OCI-M1 (cell line): ENCODE measurements around the gene ALG2.

ENCODE experiments used
- DNase-seq: peaks from one replicate; lab custom pipeline; 2025; lab: John Stamatoyannopoulos, UW

Gene ALG2

DNA sequence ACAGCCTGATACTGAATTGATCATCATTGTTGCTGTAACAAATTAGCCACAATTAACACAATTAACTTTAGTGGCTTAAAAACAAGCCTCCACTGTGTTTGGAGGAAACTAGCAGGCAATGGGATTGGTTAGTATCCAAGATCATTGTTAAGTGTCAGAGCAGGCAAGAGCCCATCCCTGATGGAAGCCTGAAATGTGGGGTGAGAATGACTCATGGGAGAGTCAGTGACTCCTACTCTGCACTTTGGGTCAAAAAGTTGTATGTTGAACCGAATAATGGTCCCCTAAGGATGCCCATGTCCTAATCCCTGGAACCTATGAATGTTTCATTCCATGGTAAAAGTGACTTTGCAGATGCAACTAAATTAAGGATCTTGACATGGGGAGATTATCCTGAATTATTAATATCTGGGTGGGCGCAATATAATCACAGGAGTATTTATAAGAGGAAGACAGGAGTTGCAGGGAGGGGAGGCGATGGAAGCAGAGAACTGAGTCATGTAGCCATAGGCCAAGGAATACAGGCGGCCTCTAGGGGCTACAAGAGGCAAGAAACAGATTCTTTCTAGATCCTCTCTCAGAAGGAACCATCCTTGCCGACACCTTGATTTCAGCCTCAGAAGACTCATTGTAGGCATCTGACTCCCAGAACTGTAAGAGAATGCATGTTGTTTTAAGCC, 28.8 kb downstream of the ALG2 start:
- peak; percentile 17 for DNase-seq

DNA sequence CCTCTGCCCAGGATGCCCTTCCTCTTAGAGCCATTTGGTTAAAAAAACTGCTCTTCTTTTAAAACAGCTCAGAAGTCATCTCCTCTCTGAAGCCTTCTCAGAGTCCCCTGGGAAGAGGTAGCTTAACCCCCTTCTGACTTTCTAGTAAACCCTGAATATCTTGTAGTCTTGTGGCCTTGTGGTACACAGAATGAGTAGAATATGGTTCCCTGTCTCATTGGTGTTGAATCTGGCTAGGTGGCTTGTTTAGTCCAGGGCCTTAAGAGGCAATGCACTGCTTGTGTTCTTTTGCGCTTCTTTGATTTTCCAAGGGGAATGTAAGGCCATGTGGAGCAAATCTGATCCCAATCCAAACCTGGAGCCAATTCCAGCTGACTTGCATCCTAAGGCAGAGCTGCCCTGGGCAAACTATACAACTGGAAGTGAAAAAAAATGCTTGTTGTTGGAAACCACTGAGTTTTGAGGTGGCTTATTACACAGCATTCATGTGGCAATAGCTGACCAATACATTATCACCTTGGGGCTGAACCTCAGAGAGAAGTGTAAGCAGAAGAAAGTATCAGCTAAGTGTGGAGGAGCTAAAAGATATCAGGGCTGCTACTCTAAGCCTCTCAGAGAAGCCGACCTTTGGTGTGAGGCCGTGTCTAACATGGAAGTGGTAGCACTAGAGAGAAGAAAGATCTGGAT, 31.0 kb downstream of the ALG2 start:
- DNase-seq = no peak

DNA sequence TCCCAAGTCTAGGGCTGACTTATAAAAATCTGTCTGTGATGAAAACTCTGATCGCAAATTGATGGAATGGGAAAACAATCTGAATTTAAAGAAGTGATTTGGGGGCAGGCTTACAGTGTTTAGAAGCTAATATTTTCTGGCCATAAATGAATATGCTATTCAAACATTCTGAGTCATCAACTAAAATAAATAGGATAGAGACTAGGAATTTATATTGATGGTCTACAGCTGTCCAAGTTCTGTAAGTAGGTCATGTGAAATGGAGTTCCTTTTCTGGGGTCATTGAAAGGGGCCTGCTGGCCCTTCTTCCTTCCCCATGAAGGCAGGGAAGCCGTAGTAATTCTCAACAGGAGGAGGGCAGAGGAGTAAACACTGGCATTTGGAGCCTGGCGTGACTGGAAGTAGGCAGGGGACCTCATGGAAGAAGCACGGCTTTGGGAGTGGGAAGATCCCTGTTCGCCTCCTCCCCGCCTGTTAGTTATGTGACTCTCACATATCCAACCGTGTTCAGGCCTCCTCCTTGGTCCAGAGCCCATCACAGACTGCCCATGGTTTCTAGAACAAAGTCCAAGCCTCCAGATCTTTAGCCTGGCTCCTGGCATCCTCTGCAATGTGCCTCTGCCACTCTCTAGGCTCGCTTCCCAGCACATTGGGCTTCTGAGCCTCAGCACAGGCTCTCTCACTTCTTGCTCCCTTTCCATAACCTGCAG, 31.7 kb downstream of the ALG2 start:
- DNase-seq = no peak

DNA sequence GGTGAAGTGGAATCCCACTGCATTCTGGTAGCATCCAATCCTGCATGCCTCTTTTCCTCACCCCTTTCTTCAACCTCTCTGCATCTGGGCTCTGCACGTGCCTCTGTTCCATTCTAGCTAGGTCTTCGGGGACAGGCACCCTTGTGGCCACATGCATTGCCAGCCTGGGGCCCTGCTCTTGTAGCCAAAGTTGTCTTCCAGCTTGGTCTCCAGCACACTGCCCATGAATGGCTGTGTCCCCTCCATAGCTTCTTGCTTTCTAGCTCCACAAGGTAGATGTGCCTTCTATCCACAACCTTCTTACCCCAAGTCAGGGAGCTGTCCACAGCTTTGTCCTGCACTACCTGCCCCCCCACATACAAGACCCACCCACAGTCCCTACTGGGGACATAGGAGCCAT, 32.6 kb downstream of the ALG2 start:
- no peak for DNase-seq

DNA sequence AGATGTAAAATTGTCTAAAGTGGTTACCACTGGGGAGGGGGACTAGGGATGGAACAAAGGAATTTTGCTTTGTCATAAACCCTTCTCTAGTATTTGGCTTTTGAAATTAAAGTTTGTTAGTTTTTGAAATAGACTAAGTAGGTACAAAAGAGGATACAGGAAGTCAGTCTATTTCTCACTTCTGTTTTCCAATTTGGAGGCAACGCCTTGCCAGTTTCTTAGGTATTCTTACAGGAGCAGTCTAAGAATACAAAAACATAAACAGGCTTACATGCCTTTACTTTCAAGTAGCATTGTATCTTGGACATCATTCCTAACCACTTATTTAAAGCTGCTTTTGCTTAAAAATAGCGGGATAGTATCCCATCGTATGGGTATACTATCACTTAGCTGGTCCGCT, 34.4 kb downstream of the ALG2 start:
- DNase-seq = no peak

DNA sequence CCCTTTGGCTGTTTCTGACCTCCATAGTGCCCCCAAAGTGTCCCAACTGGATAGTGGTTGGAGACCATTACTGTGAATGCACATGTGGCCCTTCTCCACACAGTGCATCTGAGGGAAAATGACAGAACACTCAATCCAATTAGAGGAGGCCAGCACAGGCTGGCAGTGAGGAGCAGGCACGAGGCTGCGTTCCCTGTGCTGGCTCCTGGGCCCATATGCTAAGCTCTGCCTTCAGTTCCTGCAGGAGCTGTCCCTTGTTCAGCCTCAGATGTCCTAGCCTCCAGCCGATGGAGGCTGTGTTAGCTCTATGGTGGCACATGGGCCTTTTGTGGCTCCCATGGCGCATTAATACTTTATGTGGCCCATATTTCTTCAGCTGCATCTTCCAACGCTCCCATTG, 35.8 kb downstream of the ALG2 start:
- DNase-seq = no peak

DNA sequence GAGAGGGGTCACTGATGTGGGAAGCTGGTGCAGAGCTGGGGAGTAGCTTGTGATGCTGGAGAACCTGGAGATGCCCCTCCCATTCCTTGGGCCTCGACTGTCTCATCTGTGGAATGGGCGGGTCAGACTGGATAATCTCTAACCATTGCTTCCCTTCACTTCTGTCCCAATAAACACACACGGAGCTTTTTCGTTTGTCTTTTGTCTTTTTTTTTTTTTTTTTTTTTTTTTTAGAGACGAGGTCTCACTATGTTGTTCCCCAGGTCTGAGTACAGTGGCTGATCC, 36.5 kb downstream of the ALG2 start:
- DNase-seq = no peak

DNA sequence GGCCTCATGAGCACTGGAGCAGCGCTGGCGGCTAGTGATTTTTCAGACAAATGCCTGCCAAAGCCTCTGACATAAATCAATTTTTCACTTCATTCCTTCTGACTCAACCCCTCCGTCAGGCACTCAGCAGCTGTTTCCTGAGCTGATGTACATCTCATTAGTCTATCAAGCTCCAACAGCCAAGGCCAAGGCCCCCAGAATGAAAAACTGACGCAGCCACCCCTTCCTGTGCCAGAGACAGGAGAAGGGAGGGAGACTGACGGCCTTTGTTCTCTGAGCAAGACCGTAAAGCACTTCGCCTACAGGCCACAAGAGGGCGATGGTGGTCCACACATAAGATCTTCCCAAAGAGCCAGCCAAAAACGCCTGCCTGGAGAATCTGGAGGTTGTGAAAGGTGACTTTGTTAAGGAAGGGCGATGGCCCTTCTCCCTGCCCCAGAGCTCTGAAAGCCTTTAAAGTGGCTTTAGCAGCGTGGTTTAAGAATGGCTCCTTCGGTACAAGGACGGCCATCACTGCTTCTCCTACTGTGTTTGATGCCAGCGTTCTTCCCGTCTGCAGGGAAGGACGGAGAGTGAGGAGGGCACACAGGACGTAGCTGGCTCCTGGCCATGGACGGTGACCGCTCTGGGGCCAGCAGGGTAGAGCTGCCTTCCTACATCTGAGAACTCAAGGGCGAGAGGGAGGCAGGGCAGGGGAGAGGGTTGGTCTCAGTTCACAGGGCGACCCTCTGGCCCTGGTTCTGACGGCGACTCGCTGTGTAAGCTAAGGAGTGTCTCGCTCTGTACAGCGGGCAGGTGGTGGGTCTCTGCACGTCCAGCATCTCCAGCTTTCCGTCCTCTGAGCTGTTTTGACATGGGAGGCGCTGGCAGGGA, 37.0 kb downstream of the ALG2 start:
- DNase-seq = peak; percentile 86

DNA sequence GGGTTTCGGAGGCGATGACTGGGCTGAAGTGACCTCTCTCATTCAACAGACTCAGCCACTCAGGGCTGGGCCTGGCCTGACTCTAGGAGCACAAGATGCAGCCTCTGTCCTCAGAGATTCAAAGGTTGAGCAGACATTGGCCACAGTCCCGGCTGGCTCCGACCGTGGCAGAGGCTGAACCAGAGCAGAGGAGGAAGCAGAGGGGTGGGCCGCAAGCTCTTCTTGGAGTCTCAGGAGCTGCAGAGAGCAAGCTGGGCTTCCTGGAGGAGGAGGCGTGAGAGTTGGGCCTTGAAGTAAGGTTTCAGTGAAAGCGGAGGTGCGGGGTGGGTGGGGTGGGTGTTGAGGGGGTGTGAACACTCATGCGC, 37.6 kb downstream of the ALG2 start:
- no peak for DNase-seq

DNA sequence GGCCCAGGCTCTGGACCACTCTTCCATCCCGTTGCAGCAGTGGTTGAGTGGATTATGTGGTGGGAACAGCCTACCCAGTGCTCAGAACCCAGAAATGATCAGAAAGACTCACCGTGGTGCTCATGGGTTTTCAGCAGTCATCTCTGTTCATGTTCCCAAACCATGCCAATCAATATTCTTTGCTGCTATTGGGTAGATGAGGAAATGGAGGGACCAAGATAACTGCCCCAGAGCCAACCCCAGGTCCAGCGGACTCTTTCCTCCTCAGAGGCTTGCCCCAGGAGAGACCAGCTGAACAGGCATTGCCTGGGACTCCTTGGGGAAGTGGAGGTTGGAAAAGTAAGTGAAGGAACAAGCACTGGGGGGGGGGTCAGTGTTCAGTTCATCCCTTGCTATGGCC, 38.1 kb downstream of the ALG2 start:
- DNase-seq = no peak

DNA sequence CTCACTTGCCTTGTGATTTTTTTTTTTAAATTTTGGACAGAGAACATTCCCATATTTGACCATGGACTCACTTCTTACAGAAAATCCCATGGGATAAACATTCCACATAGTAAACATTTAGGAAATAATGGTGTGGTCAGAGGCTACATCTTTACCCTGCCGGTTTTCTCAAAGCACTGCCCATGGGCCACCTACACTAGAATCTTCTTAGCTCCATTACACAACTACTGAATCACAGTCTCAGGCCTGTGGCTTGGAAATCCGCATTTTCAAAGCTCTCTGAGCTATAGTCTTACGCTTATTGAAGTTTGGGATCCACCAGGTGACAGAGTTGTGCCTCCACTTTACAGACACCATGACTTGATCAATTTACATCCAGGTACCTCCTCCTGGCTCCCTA, 39.4 kb downstream of the ALG2 start:
- DNase-seq = no peak

DNA sequence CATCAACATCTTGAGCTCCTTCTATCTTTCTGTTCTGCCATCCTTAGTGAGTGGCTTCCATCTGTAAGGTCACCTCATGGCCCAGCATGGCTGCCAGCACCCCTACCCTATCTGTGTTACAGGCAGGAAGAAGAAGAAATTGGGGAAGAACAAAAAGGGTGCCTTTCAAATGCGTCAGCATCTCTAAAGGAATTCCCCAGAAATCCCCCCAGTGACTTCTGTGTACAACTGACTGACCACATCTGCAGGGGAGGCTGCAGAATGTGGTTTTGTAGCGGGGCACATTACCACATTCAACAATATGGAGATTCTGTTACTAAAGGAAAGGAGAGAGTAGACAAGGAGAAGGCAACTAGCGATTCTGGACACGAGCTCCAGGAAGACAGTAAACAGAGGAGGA, 40.1 kb downstream of the ALG2 start:
- peak; percentile 59 for DNase-seq

DNA sequence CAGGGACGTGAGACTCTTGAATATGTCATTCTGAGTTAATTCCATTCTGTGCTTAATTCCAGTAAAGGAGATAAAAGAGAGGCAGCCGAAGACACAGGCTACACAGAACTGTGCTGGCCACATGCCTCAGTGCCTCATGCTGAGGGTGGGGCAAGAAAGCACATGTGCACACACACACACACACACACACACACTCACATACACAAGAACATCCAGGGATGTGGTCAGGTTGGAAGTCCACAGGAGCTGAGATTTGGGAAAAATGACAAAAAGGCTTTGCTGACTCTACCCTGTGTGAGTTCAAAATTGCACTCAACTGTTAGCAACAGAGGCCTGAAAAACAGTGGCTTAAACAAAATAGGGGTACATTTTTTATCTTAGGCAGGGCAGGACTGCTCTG, 40.5 kb downstream of the ALG2 start:
- no peak for DNase-seq

DNA sequence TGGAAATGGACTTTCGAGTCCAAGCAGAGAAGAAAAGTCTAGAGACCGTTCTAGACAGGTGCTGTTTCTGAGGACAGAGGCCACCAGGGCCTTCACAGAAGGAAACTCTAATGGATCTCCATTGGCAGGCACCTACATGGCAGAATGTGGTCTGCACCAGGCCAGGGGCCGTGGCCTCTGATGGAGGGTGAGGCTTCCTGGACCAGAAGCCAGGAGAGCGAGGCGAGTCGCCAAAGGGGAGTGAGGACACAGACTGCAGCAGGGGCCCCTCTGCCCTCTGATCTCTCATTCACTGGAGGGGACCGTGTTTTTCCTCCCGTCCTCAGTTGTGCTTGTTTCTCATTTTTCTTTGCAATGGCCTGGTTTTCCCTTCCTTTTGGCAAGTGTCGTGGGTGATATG, 41.1 kb downstream of the ALG2 start:
- no peak for DNase-seq

DNA sequence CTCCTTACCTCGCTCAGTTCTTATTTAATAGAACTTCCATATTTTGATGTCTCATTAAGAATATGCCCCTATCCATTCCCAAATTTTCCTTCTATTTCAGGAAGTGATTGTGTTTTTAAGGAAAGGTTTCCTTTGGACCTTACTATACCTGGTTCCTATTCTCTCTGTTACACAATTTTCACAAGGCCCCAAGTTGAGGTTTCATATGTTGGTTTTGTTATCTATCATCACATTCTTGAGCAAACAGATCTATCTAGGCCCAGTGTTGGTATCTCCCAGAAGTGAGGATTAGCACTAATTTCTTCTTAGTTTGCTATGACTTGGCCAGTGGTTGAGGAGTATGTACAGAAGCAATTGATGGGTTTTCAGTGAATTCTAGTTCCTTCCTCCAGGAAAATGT, 41.5 kb downstream of the ALG2 start:
- peak; percentile 31 for DNase-seq

DNA sequence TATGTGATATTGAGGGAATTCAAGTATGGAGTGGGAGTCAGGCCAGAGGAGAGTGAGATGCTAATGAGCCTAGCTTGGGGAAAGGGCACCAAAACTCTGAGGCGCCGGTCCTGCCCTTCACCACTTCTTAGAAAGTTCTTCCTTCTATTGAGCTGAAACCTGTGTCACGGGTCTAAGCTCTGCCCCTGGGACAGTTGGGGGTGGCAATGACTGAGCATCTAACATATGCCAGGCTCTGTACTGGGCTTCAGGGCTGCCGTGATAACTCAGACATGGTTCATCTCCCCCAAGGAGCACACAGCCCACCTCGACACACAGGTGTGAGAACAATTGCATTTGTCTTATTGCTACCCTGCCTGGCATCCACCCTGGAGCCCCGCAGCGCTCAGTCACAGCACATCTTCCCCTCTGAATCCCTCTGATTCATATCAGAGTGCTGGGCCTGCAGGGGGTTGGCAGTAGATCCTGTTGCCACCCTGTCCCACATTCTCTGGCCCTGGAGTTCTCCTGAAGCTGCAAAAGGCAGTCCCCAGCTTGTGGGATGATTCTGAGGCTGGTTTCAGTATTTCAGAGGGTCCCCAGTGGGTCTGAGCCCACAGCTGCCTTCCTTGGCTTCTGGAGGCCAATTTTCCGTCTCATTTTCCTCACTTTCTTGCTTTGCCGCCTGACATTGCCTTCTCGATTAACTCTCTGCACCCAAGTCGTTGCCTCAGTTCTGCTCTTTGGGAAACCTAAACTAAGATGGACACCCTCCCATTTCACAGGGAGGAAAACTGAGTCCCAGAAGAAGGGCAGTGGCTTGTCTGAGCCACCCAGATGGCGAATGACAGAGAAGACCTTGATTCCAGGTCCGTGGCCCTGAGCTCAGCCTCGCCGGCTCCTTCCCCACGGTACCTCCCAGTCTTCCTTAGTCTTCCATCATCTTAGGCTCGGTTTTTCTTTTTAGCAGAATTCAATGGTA, 42.5 kb downstream of the ALG2 start:
- DNase-seq = no peak

DNA sequence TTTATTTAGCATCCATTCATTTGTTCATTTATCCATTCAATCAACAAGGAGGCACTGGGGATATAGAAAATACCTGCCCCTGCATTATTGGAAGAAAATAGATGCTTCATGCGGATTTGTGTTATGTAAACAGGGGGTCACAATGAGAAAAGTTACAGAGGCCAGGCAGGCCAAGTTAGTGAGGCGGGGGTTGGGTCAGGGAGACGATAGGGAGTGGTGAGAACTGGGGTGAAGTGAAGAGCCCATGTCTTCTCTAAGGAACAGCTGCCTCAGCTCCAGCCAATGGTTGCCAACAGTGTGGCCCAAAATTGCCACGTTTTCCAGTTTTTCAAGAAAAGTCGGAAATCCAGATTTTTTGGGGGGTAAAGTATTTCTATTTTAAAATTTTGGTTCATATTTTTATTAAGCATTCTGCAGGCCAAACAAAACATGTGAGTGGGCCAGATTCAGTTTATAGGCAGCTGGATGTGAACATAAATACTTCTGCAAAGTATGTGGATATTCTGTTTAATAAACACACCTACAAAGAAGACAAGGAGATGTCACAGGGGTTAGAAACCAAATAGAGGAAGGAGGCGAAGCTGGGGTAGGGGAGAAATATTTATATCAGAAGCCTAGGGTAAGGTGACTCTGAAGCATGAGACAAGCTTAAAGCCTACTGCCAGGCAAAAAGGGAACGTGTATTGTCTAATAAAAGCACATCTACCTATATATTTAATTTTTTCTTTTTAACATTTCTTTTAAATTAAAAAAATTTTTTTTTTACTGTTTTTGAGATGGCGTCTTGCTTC, 44.0 kb downstream of the ALG2 start:
- no peak for DNase-seq

DNA sequence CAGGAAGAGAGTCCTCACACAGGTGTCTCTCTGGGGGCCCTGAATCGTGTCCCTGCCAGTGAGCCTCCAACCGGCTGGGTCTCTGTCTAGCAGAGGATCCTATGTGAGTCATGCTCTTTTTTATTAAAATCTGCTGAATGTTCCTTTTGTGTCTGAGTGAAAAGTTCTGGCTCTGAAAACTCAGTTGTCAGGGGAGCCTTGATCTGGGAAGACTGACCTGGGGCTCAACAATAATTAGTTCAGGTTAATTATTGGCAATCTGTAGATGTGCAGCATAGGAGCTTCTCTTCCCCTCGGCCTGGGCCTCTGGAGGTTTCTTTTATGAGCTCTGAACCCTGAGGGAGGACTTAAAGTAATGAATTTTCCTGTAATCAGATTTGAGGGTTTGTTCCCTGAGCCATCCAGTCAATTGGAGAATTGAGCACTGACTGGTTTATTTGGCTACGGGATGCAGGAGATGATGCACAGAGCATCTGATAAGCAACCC, 45.2 kb downstream of the ALG2 start:
- no peak for DNase-seq

DNA sequence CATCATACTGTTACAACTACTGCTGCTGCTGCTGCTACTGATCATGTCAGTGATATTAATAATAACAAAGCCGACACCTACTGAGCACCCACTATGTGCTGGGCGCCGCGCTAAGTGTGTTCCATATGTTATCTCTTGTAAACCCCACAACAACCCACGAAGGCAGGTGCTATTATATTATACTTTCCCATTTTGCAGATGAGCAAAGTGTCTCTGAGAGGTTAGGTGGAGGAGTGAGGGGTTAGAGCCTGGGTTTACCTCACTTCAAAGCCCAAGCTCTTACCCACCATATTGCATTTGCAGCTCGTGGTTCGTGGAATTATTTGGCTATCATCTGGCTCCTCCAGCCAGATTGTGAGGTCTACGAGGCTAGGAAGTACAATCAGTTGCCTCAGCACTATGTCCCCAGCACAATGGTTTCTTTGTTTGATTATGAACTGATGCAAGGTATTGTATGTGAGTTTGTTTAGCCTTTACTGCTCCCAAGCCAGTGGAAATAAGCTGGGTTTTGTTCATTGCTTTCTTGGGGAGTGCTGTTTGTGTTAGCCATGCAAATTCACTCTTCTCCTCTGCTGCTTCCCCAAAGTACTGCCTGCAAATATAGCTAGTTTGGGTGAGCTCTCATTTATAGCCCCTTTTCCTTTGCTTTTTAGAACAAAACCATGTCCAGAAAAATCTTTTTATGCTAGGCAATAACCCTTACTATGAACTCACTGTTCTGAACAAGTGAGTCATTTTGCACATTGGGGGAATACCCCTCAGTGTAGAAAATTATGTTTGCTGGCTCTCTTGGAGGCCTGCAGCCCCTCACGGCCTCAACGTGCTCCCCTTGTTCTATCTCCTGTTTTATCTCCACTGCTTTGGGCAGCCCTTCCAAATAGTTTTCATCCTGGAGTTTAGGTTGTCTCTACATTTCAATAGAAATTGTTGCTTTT, 47.9 kb downstream of the ALG2 start:
- no peak for DNase-seq
